IPS-20b (cell line): ENCODE results near the gene ECT2L.

Source experiments
- H3K27ac ChIP-seq: one replicate; pipeline ENCODE4 v1.5.1; 2013; ENCODE audit warnings: low read length
- H3K27me3 ChIP-seq: 2 replicates; pipeline ENCODE4 v1.6.1; 2013; ENCODE audit warnings: mild to moderate bottlenecking, low read length, inconsistent platforms; ENCODE audit not compliant: insufficient read depth
- H3K36me3 ChIP-seq: 2 replicates; pipeline ENCODE4 v1.6.1; 2013; ENCODE audit warnings: low read depth, mild to moderate bottlenecking, inconsistent platforms, low read length, moderate library complexity; ENCODE audit not compliant: insufficient read depth
- H3K4me1 ChIP-seq: 2 replicates; pipeline ENCODE4 v1.6.1; 2013; ENCODE audit warnings: mild to moderate bottlenecking, control low read depth, inconsistent platforms, low read length, moderate library complexity; ENCODE audit not compliant: insufficient read depth
- H3K4me3 ChIP-seq: 2 replicates; pipeline ENCODE4 v1.5.1; 2013; ENCODE audit warnings: mild to moderate bottlenecking, low read length, inconsistent platforms
- H3K9ac ChIP-seq: 2 replicates; pipeline ENCODE4 v1.6.1; 2013; ENCODE audit warnings: low read depth, mild to moderate bottlenecking, inconsistent platforms, low read length, moderate library complexity
- H3K9me3 ChIP-seq: 2 replicates; pipeline ENCODE4 v1.6.1; 2013; ENCODE audit warnings: mild to moderate bottlenecking, low read depth, low read length, inconsistent platforms; ENCODE audit not compliant: insufficient read depth

Gene ECT2L

DNA sequence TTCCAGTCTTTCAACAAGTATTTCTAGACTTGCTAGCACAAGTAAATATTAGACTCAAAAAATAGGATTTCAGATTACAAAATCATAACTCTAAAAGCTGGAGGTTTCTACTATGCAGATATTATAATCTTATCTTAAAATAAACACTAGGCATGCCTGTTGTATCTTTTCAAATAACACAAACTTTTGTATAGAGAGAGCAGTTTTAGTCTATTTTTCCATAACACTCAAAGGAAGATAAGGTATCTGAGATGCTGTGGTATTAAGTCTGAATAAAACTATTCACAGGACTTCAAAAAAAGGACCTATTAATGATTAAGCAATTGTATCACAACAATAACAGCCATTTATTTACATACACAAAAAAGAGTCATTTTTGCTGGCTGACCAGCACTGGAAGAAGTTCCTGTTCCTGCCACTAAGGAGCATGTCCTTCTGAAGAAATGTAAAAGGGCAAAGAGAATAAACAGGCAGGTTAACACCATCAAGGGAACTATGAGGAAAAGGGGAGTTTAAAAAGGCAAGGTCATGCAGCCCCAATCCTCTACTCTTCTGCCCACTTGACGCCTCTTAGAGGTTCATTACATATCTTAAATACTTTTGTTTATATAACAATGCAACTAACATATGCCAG, 152.8 kb downstream of the ECT2L start:
- H3K9me3 ChIP-seq = no peaks in the 10 kb centered on the region
- peaks cover 6% of the 10 kb centered on the region; the same call in 1 of the 2 replicates for H3K4me1 ChIP-seq
- H3K27me3 ChIP-seq = no peaks in the 10 kb centered on the region
- H3K9ac ChIP-seq = no peak overlapping the region
- no peak overlapping the region for H3K27ac ChIP-seq
- H3K4me3 ChIP-seq = no peak overlapping the region
- peaks cover 18% of the 10 kb centered on the region for H3K36me3 ChIP-seq

DNA sequence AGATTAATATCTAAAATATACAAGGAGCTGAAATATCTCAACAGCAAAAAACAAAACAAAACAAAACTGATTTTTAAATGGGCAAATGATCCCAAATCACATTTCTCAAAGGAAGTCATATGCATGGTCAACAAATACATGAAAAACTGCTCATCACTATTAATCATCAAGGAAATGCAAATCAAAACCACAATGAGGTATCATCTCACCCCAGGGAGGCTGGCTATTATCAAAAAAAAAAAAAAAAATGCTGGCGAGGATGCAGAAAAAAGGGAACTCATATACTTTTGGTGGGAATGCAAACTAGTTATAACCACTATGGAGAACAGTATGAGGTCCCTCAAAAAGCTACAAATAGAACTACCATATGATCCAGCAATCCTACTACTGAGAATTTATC, 157.6 kb downstream of the ECT2L start:
- Histone ChIP-seq H3K36me3 (no peaks in the 10 kb centered on the region), H3K27me3 (no peaks in the 10 kb centered on the region), H3K9ac (no peak overlapping the region), H3K9me3 (no peaks in the 10 kb centered on the region), H3K4me1 (peaks cover 6% of the 10 kb centered on the region; the same call in 1 of the 2 replicates), H3K4me3 (no peak overlapping the region), H3K27ac (no peak overlapping the region)
